DOHH2 (cell line): ENCODE results near the gene ZRANB1.

Experiments used
- H3F3A ChIP-seq: fragments of 200-600 bp; sonication (generic), shearing (Covaris generic); 2 replicates; pipeline ENCODE4 v1.6.0; 2016; ENCODE audit warnings: antibody characterized with exemption, mild to moderate bottlenecking; ENCODE audit not compliant: control insufficient read depth, insufficient read depth
- H3K27ac ChIP-seq: fragments of 200-600 bp; sonication (generic); 2 replicates; pipeline ENCODE4 v1.5.1; 2014; ENCODE audit warnings: low read depth, mild to moderate bottlenecking, low read length, moderate library complexity
- H3K27me3 ChIP-seq: fragments of 200-600 bp; sonication (generic); 2 replicates; pipeline ENCODE4 v1.6.1; 2014; ENCODE audit warnings: mild to moderate bottlenecking, low read length, mixed read lengths; ENCODE audit not compliant: control insufficient read depth
- H3K36me3 ChIP-seq: fragments of 200-600 bp; sonication (generic); 2 replicates; pipeline ENCODE4 v1.6.1; 2014; ENCODE audit warnings: mild to moderate bottlenecking, low read length, moderate library complexity, mixed read lengths; ENCODE audit not compliant: control insufficient read depth
- H3K4me1 ChIP-seq: fragments of 200-600 bp; sonication (generic); 2 replicates; pipeline ENCODE4 v1.6.1; 2014; ENCODE audit warnings: mild to moderate bottlenecking, low read length, mixed read lengths; ENCODE audit not compliant: control insufficient read depth
- H3K4me2 ChIP-seq: fragments of 200-600 bp; sonication (generic); 2 replicates; pipeline ENCODE4 v1.6.0; 2014; ENCODE audit warnings: mild to moderate bottlenecking, low read length, moderate library complexity
- H3K4me3 ChIP-seq: fragments of 200-600 bp; sonication (generic); 2 replicates; pipeline ENCODE4 v1.5.1; 2014; ENCODE audit warnings: mild to moderate bottlenecking, low read length, mixed read lengths
- H3K79me2 ChIP-seq: fragments of 200-600 bp; sonication (generic); 2 replicates; pipeline ENCODE4 v1.6.1; 2014; ENCODE audit warnings: mild to moderate bottlenecking, low read length, mixed read lengths; ENCODE audit not compliant: control insufficient read depth
- H3K9me2 ChIP-seq: fragments of 200-600 bp; sonication (generic); replicated peaks from 2 replicates; pipeline ENCODE4 v1.6.1; 2014; ENCODE audit warnings: mild to moderate bottlenecking, low read length, mixed read lengths; ENCODE audit not compliant: control insufficient read depth
- H3K9me3 ChIP-seq: fragments of 200-600 bp; sonication (generic); 2 replicates; pipeline ENCODE4 v1.6.1; 2014; ENCODE audit warnings: antibody characterized with exemption, low read length, mixed read lengths; ENCODE audit not compliant: control insufficient read depth, insufficient read depth
- H4K20me1 ChIP-seq: fragments of 200-600 bp; sonication (generic); 2 replicates; pipeline ENCODE4 v1.6.0; 2014; ENCODE audit warnings: low read depth, mild to moderate bottlenecking, antibody characterized with exemption, low read length, moderate library complexity; ENCODE audit not compliant: control insufficient read depth, insufficient read depth
- EZH2phosphoT487 ChIP-seq: fragments of 200-600 bp; sonication (generic); IDR thresholded peaks from 2 replicates; pipeline ENCODE4 v1.6.1; 2017; ENCODE audit warnings: borderline replicate concordance, mild to moderate bottlenecking, antibody characterized with exemption, low read length, moderate library complexity, mixed read lengths
- TF ChIP-seq, protein P1 (sequence below): fragments of 200-600 bp; sonication (generic); IDR thresholded peaks from one replicate; pipeline ENCODE4 v1.5.1; 2014; ENCODE audit warnings: antibody characterized with exemption, mild to moderate bottlenecking, low read depth, low read length; ENCODE audit not compliant: poor library complexity, severe bottlenecking

The ZRANB1 gene

DNA sequence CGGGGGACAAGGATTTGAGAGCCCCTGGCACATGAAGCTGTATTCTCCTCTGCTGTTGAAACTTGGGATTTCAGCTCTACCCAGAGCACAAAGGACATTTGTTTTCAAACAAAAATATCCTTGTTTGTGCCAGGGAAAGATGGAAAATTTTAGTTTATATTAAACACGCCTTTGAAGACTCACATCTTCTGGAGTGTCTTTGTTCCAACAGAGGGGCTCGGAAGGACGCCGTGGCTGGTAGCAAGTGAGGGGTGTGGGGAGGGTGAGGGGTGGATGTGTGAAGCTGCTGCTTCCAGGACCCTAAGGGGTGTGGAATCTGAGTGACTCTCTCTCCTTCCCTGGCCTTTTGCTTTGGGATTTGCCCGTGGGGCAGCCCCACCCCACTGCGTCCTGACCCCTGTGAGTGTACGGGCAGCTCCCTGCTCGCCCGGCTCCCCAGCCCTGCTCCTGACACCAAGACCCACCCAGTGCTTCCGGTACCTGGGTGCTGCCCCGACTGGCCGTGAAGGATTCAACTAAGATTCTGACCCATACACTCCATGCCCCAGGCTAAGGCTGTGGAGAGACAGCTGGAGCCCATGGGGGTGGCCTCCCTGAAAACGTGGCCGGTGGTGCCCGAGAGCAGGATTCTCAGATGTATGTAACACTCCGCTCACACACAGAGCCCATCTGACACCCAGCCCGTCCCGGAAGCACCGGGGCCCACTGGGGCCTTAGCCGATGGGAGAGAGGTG lies 59.6 kb downstream of the ZRANB1 start:
- no peaks in the 10 kb centered on the region for H3K9me3 ChIP-seq
- no peaks in the 10 kb centered on the region for H3K36me3 ChIP-seq
- H3F3A ChIP-seq: no peaks in the 10 kb centered on the region
- H3K4me2 ChIP-seq: no peak overlapping the region
- no peaks in the 10 kb centered on the region for H3K79me2 ChIP-seq
- H3K27ac ChIP-seq: no peak overlapping the region
- no peaks in the 10 kb centered on the region for H3K9me2 ChIP-seq
- no peak overlapping the region for H3K4me3 ChIP-seq
- H3K27me3 ChIP-seq: no peaks in the 10 kb centered on the region
- TF ChIP-seq, protein P1, sequence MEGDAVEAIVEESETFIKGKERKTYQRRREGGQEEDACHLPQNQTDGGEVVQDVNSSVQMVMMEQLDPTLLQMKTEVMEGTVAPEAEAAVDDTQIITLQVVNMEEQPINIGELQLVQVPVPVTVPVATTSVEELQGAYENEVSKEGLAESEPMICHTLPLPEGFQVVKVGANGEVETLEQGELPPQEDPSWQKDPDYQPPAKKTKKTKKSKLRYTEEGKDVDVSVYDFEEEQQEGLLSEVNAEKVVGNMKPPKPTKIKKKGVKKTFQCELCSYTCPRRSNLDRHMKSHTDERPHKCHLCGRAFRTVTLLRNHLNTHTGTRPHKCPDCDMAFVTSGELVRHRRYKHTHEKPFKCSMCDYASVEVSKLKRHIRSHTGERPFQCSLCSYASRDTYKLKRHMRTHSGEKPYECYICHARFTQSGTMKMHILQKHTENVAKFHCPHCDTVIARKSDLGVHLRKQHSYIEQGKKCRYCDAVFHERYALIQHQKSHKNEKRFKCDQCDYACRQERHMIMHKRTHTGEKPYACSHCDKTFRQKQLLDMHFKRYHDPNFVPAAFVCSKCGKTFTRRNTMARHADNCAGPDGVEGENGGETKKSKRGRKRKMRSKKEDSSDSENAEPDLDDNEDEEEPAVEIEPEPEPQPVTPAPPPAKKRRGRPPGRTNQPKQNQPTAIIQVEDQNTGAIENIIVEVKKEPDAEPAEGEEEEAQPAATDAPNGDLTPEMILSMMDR: no peak
- TF ChIP-seq EZH2phosphoT487: no peak
- no peaks in the 10 kb centered on the region for H3K4me1 ChIP-seq
- H4K20me1 ChIP-seq: no peaks in the 10 kb centered on the region

DNA sequence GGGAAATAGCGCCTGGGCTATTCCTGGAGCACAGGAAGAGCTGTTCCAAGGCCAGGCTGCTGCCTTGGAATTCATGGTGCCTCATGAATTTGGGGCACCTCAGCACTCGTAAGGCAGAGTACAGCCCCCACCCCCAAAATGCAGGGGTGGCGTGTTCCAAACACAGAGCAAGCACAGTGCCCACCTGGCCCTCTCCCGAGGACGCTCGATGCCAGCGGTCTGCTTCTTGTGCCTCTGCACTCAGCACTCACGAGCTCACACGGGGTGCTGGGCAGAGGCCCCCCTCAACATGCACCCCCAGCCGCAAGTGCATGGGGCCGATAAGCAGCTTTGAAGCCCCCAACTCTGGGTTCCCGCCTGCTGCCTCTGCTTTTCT lies 60.1 kb downstream of the ZRANB1 start:
- Histone ChIP-seq H3K4me3 (no peak overlapping the region), H3K27me3 (no peaks in the 10 kb centered on the region), H4K20me1 (no peaks in the 10 kb centered on the region), H3K4me2 (no peak overlapping the region), H3K36me3 (no peaks in the 10 kb centered on the region), H3F3A (no peaks in the 10 kb centered on the region), H3K9me2 (no peaks in the 10 kb centered on the region), H3K9me3 (no peaks in the 10 kb centered on the region), H3K79me2 (no peaks in the 10 kb centered on the region), H3K4me1 (no peaks in the 10 kb centered on the region), H3K27ac (no peak overlapping the region)
- TF ChIP-seq, protein P1: no peak
- no peak for TF ChIP-seq EZH2phosphoT487

DNA sequence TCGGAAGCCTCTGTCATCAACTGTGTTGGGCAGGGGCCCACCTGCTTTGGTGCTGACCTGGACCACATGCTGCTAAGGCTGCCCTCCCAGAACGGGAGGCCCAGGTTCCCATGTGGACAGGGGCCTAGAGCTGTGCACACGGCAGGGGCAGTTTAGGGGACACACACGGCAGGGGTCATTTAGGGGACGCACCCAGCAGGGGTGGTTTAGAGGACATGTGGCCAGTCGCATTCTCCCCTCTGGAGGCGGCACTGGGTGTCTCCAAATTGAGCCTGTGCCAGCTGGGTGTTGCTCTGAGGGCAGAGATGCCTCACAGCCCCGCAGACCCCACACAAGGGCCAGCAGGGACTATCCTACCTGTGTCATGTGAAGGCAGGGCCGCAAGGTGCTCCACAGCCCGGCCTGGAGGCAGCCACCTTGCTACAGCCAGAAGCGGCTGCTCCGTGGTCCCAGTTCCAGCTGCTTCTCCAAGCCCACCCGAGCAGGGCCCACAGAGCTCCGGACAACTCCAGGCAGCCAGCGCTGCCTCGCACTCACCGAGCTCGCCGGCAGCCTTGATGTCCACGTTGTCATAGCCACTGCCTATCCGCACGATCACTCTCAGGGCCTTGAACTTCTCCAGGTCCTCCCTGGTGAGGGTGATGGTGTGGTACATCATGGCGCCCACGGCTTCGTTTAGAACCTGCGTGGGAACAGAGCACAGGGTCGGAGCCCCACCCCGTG lies 60.7 kb downstream of the ZRANB1 start:
- H3F3A ChIP-seq: no peaks in the 10 kb centered on the region
- no peaks in the 10 kb centered on the region for H4K20me1 ChIP-seq
- H3K4me2 ChIP-seq: no peak overlapping the region
- H3K9me3 ChIP-seq: no peaks in the 10 kb centered on the region
- H3K4me3 ChIP-seq: no peak overlapping the region
- H3K9me2 ChIP-seq: no peaks in the 10 kb centered on the region
- no peaks in the 10 kb centered on the region for H3K79me2 ChIP-seq
- TF ChIP-seq, protein P1: no peak
- no peak for TF ChIP-seq EZH2phosphoT487
- H3K36me3 ChIP-seq: no peaks in the 10 kb centered on the region
- H3K27ac ChIP-seq: no peak overlapping the region
- H3K4me1 ChIP-seq: no peaks in the 10 kb centered on the region
- no peaks in the 10 kb centered on the region for H3K27me3 ChIP-seq
